ACHN (cell line): ENCODE results near the gene MTPN.

Source experiments
- DNase-seq: peaks from one replicate; pipeline ENCODE4 v3.0.0-alpha.2; 2015
- in situ Hi-C: cut with HindIII; loops from 2 replicates; pipeline ENCODE4 v1.10.0; 2017; ENCODE audit warnings: low sequenced_read_pairs, low pct_ligation_motif_present, low pct_unique_long_range_greater_than_20kb

The MTPN gene

GRCh38 chr7:135905355-135905754 lies 71.8 kb downstream of the MTPN start:
- in situ Hi-C loops: no loop called here
- no peak for DNase-seq

- in situ Hi-C loops: no loop called here
- no peak for DNase-seq
Observed at GRCh38 chr7:135904282-135904681, 72.9 kb downstream of the MTPN start.

- in situ Hi-C loops: no loop called here
Observed at GRCh38 chr7:135901585-135902540, 75.3 kb downstream of the MTPN start.

GRCh38 chr7:135900065-135900546 lies 77.1 kb downstream of the MTPN start:
- in situ Hi-C loops: no loop called here
- no peak for DNase-seq

More at GRCh38 chr7:135901585-135902540, 75.3 kb downstream of the MTPN start:
- no peak for DNase-seq

GRCh38 chr7:135899458-135900064 lies 77.6 kb downstream of the MTPN start:
- DNase-seq: no peak
- in situ Hi-C loops: no loop called here

GRCh38 chr7:135898226-135898625 lies 78.9 kb downstream of the MTPN start:
- in situ Hi-C loops: no loop called here
- no peak for DNase-seq

- no peak for DNase-seq
- in situ Hi-C loops: no loop called here
Observed at GRCh38 chr7:135894816-135895215, 82.3 kb downstream of the MTPN start.

GRCh38 chr7:135889823-135890222 lies 87.3 kb downstream of the MTPN start:
- in situ Hi-C loops: no loop called here

GRCh38 chr7:135888740-135889139 lies 88.4 kb downstream of the MTPN start:
- DNase-seq: no peak
- in situ Hi-C loops: no loop called here

More at GRCh38 chr7:135889823-135890222, 87.3 kb downstream of the MTPN start:
- DNase-seq: no peak

- in situ Hi-C loops: no loop called here
Observed at GRCh38 chr7:135886345-135887132, 90.6 kb downstream of the MTPN start.

GRCh38 chr7:135884495-135885232 lies 92.5 kb downstream of the MTPN start:
- in situ Hi-C loops: no loop called here
- DNase-seq: no peak

More at GRCh38 chr7:135886345-135887132, 90.6 kb downstream of the MTPN start:
- no peak for DNase-seq

GRCh38 chr7:135879233-135879632 lies 97.9 kb downstream of the MTPN start:
- DNase-seq: no peak
- in situ Hi-C loops: no loop called here

GRCh38 chr7:135878284-135878683 lies 98.9 kb downstream of the MTPN start:
- no peak for DNase-seq
- in situ Hi-C loops: no loop called here

GRCh38 chr7:135877805-135878204 lies 99.4 kb downstream of the MTPN start:
- no peak for DNase-seq
- in situ Hi-C loops: no loop called here
